Measurements from ENCODE around the gene PLCE1. TPM values are rescaled to one million over a fixed set of nuclear protein-coding genes. Genes with fewer than 3 reads are reported as not detected.
A peak's percentile ranks its signal among the peaks of the same experiment; 100 is the strongest.

The PLCE1 gene
- total RNA-seq, 1 donor from 2014 or later = 47.4 TPM

DNA sequence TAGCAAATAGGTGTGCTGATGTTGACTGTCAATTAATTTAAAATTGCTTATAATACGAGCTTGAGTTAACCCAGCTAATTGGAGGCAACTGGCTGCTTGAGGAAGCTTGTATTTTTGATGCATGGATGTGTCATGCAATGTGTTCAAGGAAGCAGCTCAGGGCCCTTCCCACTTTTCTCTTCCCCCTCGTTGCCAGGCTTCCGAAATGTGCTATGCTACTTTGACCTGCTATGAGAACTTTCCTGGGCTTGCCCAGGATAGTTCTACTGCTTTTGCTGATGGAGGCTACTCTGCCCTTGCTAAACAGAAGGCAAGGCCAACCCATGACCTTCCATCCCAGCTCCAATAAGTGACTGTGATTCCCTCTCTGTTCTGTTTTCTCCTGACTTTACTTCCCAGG, 24.4 kb downstream of the PLCE1 start:
- no peak for DNase-seq (ENCODE audit: low spot score)

DNA sequence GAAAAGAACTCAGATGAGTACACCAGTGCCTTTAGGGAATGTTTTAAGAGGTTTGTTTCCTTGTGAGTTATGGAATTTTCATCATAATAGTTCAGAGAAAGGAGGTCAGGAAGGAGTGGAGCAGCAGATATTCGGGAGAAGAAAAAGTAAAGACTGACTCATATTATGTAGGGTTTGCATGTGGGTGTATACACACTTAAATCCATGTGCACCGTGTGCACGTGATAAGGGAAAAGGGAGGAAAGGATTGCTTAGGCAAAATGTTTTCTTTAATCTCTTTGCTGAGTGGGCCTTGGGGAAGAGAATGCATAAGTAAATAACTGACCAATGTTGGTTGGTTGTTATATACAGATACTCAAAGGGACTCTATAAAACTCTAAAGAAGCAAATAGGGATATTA, 30.2 kb downstream of the PLCE1 start:
- no peak for DNase-seq (ENCODE audit: low spot score)

DNA sequence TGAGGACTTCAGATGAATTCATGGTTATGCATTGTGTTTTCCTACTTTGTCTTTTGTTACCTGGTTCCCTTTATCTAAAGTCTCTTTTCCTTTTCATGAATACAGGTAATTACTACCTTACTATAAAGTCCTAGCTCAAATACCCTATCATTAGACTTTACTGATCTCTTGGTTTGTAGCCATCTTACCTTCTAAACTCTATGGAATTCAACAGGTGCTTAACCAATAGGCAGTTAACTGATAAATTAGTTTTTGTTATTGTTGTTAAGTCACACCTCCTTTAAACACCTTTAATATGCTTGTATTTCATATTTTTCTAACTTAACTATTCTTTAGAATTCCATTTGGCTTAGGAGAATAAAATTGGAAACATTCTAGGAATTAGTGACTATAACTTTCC, 30.7 kb downstream of the PLCE1 start:
- DNase-seq (ENCODE audit: low spot score) = no peak

DNA sequence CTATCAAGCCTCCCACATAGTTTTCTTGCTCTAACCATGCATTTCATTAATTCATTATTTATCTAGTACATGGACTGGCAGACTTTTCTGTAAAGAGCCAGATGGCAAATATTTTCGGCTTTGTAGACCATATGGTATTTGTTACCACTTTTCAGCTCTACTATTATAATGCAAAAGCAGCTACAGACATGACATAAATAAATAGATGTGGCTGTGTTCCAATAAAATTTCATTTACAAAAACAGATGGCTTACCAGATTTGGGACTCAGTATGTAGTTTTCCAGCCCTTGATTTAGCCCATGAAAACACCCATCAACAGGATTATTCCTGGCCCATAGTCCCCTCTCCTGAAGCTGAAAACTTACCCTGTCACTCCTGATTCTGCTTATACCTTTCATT, 32.1 kb downstream of the PLCE1 start:
- DNase-seq (ENCODE audit: low spot score) = no peak

DNA sequence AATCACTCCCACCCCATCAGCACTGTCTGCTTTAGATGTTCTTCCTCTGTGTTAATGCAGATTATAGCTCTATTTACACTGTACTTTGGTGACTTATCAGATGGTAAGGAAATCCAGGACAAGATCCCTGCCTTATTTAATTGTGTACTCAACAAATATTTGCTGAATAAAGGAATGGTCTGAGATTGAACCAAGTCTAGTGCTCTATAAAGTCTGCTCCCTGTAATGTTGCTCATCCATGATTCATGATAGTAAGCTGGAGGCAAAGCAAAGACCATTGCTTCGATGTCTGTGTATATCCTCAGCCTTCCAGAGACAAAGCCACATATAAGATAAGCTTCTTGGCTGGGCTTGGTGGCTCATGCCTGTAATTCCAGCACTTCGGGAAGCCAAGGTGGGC, 33.5 kb downstream of the PLCE1 start:
- no peak for DNase-seq (ENCODE audit: low spot score)

DNA sequence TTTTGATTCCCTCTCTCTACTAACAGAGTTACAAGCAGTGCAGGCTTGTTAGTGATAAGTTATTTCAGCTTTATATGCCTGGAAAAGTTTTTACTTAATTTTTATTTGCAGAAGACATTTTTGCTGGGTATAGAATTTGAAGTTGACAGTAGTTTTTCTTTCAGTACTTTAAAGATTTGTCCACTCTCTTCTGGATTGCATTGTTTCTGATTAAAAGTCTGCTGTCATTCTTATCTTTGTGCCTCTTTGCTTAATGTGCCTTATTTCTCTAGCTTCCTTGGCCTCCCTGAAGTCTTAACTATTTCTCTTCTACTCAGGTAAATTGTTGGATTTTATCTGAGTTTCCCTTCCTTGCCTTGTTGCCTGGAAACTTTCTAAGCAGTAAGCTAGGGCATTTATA, 36.2 kb downstream of the PLCE1 start:
- no peak for DNase-seq (ENCODE audit: low spot score)

DNA sequence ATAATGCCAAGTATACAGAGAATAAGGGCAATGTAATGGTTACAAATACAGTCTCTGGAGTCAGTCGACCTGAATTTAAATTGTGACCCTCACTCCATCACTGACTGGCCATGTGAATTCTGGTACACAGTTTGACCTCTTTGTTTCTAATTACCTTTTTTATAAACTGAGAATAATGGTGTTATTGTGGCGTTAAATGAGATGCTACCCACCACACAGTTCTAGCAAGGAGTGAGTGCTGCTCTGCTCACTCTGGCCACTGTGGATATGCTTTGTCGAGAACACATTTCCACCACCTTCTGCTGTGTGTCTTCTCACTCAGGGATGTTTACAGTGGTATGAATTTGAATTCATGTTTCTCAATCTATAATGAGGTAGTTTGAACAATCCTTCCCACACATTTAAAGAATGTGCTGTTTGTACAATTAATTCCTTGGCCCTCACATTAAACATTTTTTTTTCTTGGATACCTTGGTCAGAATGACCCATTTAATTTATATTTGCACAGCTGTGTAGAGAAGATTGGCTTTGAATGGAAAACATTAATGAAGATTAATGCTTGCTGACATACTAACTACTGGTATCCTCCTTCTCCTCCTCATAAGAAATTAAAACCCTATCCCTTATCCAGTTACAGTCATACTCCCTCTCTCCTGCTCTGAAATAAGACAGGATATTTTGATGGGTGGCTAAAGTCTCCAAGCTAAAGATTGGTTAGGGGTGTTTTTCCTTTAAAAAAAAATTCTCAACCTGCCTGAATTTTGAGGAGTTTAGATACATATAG, 42.4 kb downstream of the PLCE1 start:
- DNase-seq (ENCODE audit: low spot score) = no peak

DNA sequence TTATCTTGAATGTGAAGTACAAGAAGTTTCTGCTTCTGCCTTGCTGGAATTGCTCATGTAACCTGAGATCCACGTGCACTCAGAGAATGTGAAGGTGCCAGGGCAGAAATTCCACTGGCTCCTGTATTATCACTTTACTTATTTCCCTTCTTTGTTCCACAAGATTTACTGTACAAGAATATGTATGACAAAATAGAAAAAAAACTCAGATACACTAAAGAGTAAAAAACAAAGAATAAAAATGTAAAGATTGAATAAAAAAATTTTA, 43.0 kb downstream of the PLCE1 start:
- no peak for DNase-seq (ENCODE audit: low spot score)

DNA sequence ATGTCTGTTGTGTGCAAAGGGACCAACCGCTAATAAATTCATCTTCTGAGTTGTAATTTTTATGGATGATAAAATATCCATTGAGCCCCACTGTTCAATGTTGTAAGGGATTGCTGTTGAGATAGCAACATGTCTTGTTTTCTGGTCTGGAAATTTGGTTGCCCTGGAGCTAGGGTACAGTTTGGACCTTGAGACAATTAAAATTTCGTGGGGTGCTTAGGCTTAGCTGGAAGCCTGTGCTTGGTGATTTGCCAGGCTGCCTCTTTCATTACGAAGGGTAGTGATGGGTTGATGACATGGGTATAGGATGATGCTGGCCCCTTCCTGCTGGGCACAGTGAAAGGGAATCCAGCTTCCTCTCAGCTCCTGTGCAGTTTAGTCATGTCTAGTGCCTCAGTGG, 43.6 kb downstream of the PLCE1 start:
- DNase-seq (ENCODE audit: low spot score) = no peak

DNA sequence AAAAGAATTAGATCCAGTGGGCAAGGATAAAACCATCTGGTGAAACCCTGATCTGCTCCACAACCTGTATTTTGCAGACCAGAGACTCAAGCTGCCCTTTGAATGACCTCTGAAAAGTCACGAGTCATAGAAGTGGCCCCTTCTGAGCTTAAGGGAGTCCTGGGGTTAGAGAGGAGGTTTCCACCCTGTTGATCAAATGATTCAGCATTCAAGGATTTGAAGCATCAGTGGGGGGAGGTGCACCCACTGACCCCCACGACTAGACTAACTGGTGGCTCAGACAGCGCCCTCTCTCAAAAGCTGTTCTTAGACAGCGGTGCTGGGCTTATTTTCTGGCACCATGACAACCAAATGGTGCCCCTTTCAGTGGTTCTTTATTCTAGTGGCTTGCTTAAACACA, 44.3 kb downstream of the PLCE1 start:
- DNase-seq (ENCODE audit: low spot score) = no peak

DNA sequence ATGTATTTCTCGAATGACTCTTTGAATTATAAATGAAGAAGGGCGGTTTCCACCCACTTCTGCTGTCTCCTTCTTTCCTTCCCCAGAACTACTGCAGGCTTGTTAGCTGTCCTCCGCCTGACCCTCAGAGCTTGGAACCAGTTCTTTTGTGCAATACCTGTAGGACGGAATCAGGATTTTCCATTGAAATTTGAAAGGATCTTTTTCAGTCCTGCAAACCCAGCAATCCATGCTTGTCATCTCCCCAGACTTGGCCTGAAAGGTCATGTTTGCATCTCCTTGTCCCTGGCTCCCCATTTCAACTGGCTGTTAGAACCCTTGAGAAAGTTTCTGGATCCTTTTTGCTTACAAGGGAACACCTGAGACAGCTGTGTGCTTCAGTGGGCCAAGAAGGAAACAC, 47.5 kb downstream of the PLCE1 start:
- DNase-seq (ENCODE audit: low spot score) = no peak

DNA sequence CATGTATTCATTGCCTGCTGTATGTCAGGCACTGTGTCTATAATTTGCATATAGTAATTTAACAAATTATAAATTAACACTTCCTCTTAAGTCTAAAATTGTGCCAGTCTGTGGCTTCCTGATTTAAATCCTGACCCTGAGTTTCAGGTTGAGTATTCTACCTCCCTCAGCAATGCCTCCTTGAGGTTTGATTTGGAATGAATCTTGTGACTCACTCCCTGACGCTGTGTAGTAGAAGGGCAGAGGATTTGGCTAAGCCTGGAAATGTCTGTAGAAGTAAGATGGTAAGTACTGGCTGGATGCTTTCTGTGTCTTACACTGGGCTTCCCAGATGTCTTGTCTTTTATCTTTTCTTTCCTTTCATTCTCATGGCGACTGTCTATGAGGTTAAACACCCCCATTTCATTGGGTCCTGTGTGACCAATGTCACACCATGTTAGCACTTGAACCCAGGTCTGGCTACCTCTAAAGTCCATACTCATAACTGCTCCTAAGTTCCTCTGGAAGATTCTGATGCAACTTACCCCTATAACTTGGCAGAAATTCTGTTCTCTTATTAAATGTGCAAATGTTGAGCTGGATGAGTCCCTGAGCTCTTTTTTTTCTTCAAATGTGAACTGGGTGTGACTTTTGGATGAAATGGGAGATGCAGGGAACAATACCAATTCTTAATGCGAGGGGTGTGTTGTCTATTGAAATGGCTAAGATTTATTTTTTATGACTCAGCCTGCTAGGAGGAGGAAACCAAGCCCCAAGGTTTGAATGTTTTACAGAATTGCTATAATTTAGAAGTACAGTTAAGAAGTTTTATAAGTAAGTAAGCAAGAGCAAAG, 48.5 kb downstream of the PLCE1 start:
- peak; percentile 55 for DNase-seq (ENCODE audit: low spot score)

DNA sequence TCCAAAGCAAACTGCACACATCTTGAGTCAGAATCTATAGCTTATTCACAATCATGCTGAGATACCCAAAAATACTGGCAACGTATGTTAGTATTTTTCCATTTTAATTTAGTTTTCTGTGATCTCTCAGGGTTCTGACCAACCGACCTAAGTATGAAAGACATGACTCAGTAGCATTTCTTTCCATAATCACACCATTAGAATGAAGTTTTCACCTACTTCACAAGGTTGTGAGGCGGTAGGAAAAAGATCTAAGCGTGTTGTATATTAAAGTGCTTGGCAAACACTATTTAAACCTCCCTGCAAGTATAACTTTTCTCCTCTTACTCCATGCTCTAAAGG, 49.1 kb downstream of the PLCE1 start:
- no peak for DNase-seq (ENCODE audit: low spot score)

Other genes with a start within 250 kb of the PLCE1 start
- gene LGI1, start 236.0 kb upstream of the PLCE1 start, total RNA-seq (ENCODE audit: insufficient read depth, low replicate concordance) = 9.4 TPM
- gene SLC35G1, start 100.0 kb upstream of the PLCE1 start, total RNA-seq (ENCODE audit: insufficient read depth, low replicate concordance) = 4.3 TPM